ENCODE measurements around the gene NPY5R.

The NPY5R gene

DNA sequence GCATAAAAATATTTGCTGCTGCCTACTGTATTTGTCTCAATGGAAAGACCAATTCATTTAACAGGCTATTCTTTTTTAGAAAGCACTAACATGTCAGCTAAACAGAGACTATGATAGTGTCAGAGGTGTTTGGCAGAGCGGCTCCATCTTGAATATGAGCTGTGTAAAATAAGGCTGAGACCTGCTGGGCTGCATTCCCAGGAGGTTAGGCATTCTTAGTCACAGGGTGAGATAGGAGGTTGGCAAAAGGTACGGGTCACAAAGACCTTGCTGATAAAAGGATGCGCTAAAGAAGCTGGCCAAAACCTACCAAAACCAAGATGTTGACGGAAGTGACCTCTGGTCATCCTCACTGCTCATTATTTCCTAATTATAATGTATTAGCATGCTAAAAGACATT, 41.8 kb downstream of the NPY5R start:
- H3K9ac ChIP-seq (ENCODE audit: low read length) = no peak overlapping the region
- H3K4me3 ChIP-seq (ENCODE audit: low read depth, low read length) = no peak overlapping the region
- H3K9me3 ChIP-seq (ENCODE audit: control insufficient read depth, insufficient read depth, low read depth, low read length) = no peaks in the 10 kb centered on the region
- H3K36me3 ChIP-seq (ENCODE audit: control insufficient read depth, insufficient read depth, low read length) = no peaks in the 10 kb centered on the region
- H3K4me1 ChIP-seq (ENCODE audit: control insufficient read depth, insufficient read depth, low read length) = no peaks in the 10 kb centered on the region
- H3K27me3 ChIP-seq (ENCODE audit: control insufficient read depth, insufficient read depth, low read length) = no peaks in the 10 kb centered on the region
- H3K27ac ChIP-seq (ENCODE audit: low read depth, low read length) = no peak overlapping the region

DNA sequence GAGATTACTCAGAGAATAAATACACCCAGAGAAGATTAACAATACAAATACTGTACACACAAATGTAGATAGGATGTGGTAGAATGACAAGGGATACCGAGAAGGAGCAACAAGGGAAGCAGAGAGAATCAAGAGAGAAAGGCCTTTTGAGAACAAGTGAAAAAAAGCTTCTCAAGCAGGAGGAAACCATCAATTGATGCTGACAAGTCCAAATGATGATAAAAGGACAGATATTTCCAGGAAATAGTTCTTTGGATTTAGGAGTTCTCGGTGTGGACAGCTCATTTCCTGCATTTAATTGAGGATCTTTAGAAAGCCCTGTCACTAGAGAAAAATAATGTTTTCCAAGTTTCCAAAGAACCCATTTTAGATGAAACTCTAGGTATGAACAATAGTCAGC, 48.1 kb downstream of the NPY5R start:
- H3K36me3 ChIP-seq (ENCODE audit: control insufficient read depth, insufficient read depth, low read length) = no peaks in the 10 kb centered on the region
- H3K9me3 ChIP-seq (ENCODE audit: control insufficient read depth, insufficient read depth, low read depth, low read length) = no peaks in the 10 kb centered on the region
- H3K27ac ChIP-seq (ENCODE audit: low read depth, low read length) = no peak overlapping the region
- H3K4me3 ChIP-seq (ENCODE audit: low read depth, low read length) = no peak overlapping the region
- no peak overlapping the region for H3K9ac ChIP-seq (ENCODE audit: low read length)
- no peaks in the 10 kb centered on the region for H3K4me1 ChIP-seq (ENCODE audit: control insufficient read depth, insufficient read depth, low read length)
- no peaks in the 10 kb centered on the region for H3K27me3 ChIP-seq (ENCODE audit: control insufficient read depth, insufficient read depth, low read length)

DNA sequence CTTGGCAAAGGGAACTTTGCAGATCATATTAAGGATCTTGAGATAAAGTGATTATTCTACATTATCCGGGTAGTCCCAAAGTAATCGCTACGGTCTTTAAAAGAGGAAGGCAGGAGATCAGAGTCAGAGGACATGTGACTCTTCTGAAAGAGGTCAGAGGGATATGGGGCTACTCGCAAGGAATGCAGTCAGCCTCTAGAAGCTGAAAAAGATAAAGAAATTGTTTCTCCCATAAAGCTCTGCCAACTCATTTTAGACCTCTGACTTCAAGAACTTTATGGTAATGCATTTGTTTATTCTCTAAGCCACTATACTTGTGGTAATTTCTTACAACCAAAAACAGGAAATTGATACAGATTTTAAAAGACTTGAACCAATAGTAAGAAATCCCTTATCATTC, 48.6 kb downstream of the NPY5R start:
- Histone ChIP-seq H3K36me3 (ENCODE audit: control insufficient read depth, insufficient read depth, low read length) (no peaks in the 10 kb centered on the region), H3K27ac (ENCODE audit: low read depth, low read length) (no peak overlapping the region), H3K9ac (ENCODE audit: low read length) (no peak overlapping the region), H3K27me3 (ENCODE audit: control insufficient read depth, insufficient read depth, low read length) (no peaks in the 10 kb centered on the region), H3K9me3 (ENCODE audit: control insufficient read depth, insufficient read depth, low read depth, low read length) (no peaks in the 10 kb centered on the region), H3K4me1 (ENCODE audit: control insufficient read depth, insufficient read depth, low read length) (no peaks in the 10 kb centered on the region), H3K4me3 (ENCODE audit: low read depth, low read length) (no peak overlapping the region)

DNA sequence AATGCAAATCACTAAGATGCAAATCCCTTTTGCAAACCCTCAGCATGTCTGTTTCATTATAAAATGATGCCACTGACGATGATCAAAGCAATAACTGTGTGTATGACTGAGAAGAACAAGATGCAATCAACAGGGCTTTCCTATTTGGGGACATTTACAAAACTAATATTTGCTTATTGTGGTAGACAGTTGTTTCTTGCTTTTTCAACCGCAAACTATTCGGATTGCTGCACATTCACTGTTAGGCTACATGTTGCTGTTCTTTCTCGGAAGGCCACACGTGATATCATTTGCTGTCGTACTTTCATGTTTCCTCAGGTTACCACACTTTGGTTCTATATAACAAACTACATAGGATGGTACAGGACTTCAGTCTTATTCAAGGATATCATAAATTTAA, 49.8 kb downstream of the NPY5R start:
- Histone ChIP-seq H3K9me3 (ENCODE audit: control insufficient read depth, insufficient read depth, low read depth, low read length) (no peaks in the 10 kb centered on the region), H3K36me3 (ENCODE audit: control insufficient read depth, insufficient read depth, low read length) (no peaks in the 10 kb centered on the region), H3K27me3 (ENCODE audit: control insufficient read depth, insufficient read depth, low read length) (no peaks in the 10 kb centered on the region), H3K4me3 (ENCODE audit: low read depth, low read length) (no peak overlapping the region), H3K4me1 (ENCODE audit: control insufficient read depth, insufficient read depth, low read length) (no peaks in the 10 kb centered on the region), H3K27ac (ENCODE audit: low read depth, low read length) (no peak overlapping the region), H3K9ac (ENCODE audit: low read length) (no peak overlapping the region)

DNA sequence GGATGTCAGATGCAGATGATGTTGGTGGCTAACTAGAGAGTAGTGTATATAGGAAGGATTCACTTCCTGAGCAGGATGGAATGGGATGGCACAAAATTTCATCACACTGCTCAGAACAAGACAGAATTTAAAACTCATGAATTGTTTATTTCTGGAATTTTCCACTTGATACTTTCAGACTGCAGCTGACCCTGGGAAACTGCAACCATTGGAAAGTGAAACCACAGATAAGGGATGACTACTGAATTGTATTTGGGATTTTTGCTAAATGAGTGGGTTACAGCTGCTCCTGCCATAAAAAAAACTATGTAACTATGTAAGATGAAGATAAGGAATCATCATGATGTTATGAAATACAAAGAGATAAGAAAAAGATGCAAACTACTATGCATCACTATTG, 51.4 kb downstream of the NPY5R start:
- Histone ChIP-seq H3K9me3 (ENCODE audit: control insufficient read depth, insufficient read depth, low read depth, low read length) (no peaks in the 10 kb centered on the region), H3K27ac (ENCODE audit: low read depth, low read length) (no peak overlapping the region), H3K4me3 (ENCODE audit: low read depth, low read length) (no peak overlapping the region), H3K4me1 (ENCODE audit: control insufficient read depth, insufficient read depth, low read length) (no peaks in the 10 kb centered on the region), H3K36me3 (ENCODE audit: control insufficient read depth, insufficient read depth, low read length) (no peaks in the 10 kb centered on the region), H3K9ac (ENCODE audit: low read length) (no peak overlapping the region), H3K27me3 (ENCODE audit: control insufficient read depth, insufficient read depth, low read length) (no peaks in the 10 kb centered on the region)

DNA sequence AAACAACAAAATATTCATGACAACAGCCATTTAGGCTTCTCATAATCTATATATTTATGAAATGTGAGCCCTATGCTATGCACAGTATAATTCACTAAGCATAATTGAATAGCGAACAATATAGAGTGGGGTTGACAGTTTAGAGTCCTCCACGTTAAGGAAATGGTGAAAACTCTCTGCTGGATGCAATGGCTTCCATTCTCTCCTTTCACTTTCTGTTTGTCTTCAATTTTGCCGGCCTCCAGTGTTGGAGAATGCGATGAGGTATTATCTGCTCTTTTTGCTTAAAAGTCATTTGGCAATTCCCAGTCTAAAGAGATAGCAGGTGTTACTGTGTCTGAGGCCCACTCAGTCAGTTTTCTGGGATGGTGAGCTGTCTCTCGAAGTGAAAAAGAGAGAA, 52.1 kb downstream of the NPY5R start:
- H3K27me3 ChIP-seq (ENCODE audit: control insufficient read depth, insufficient read depth, low read length) = no peaks in the 10 kb centered on the region
- no peaks in the 10 kb centered on the region for H3K36me3 ChIP-seq (ENCODE audit: control insufficient read depth, insufficient read depth, low read length)
- H3K4me3 ChIP-seq (ENCODE audit: low read depth, low read length) = no peak overlapping the region
- H3K4me1 ChIP-seq (ENCODE audit: control insufficient read depth, insufficient read depth, low read length) = no peaks in the 10 kb centered on the region
- H3K9me3 ChIP-seq (ENCODE audit: control insufficient read depth, insufficient read depth, low read depth, low read length) = no peaks in the 10 kb centered on the region
- H3K27ac ChIP-seq (ENCODE audit: low read depth, low read length) = no peak overlapping the region
- no peak overlapping the region for H3K9ac ChIP-seq (ENCODE audit: low read length)

- no peaks in the 10 kb centered on the region for H3K27me3 ChIP-seq (ENCODE audit: control insufficient read depth, insufficient read depth, low read length)
- H3K9ac ChIP-seq (ENCODE audit: low read length) = no peak overlapping the region
- no peaks in the 10 kb centered on the region for H3K36me3 ChIP-seq (ENCODE audit: control insufficient read depth, insufficient read depth, low read length)
- peaks cover 5% of the 10 kb centered on the region; the same call in 1 of the 2 replicates for H3K4me1 ChIP-seq (ENCODE audit: control insufficient read depth, insufficient read depth, low read length)
- no peak overlapping the region for H3K4me3 ChIP-seq (ENCODE audit: low read depth, low read length)
- H3K9me3 ChIP-seq (ENCODE audit: control insufficient read depth, insufficient read depth, low read depth, low read length) = no peaks in the 10 kb centered on the region
- H3K27ac ChIP-seq (ENCODE audit: low read depth, low read length) = no peak overlapping the region
These were observed 54.5 kb downstream of the NPY5R start for GRCh38 chr4:163398238-163398637.

- H3K36me3 ChIP-seq (ENCODE audit: control insufficient read depth, insufficient read depth, low read length) = no peaks in the 10 kb centered on the region
- H3K4me3 ChIP-seq (ENCODE audit: low read depth, low read length) = no peak overlapping the region
- peaks cover 9% of the 10 kb centered on the region; the same call in 1 of the 2 replicates for H3K4me1 ChIP-seq (ENCODE audit: control insufficient read depth, insufficient read depth, low read length)
- no peaks in the 10 kb centered on the region for H3K27me3 ChIP-seq (ENCODE audit: control insufficient read depth, insufficient read depth, low read length)
- H3K27ac ChIP-seq (ENCODE audit: low read depth, low read length) = no peak overlapping the region
- no peaks in the 10 kb centered on the region for H3K9me3 ChIP-seq (ENCODE audit: control insufficient read depth, insufficient read depth, low read depth, low read length)
- H3K9ac ChIP-seq (ENCODE audit: low read length) = no peak overlapping the region
These were observed 57.2 kb downstream of the NPY5R start for GRCh38 chr4:163400911-163401310.

Measured in HUES6 (cell line).